ENCODE data around the gene TMEM45A. TPM values are rescaled to one million over a fixed set of nuclear protein-coding genes. Genes with fewer than 3 reads are reported as not detected.
A peak's percentile ranks its signal among the peaks of the same experiment; 100 is the strongest.

The TMEM45A gene
- total RNA-seq, 2 experiments from 2014 or later = 0.10 TPM; not detected in 1

DNA sequence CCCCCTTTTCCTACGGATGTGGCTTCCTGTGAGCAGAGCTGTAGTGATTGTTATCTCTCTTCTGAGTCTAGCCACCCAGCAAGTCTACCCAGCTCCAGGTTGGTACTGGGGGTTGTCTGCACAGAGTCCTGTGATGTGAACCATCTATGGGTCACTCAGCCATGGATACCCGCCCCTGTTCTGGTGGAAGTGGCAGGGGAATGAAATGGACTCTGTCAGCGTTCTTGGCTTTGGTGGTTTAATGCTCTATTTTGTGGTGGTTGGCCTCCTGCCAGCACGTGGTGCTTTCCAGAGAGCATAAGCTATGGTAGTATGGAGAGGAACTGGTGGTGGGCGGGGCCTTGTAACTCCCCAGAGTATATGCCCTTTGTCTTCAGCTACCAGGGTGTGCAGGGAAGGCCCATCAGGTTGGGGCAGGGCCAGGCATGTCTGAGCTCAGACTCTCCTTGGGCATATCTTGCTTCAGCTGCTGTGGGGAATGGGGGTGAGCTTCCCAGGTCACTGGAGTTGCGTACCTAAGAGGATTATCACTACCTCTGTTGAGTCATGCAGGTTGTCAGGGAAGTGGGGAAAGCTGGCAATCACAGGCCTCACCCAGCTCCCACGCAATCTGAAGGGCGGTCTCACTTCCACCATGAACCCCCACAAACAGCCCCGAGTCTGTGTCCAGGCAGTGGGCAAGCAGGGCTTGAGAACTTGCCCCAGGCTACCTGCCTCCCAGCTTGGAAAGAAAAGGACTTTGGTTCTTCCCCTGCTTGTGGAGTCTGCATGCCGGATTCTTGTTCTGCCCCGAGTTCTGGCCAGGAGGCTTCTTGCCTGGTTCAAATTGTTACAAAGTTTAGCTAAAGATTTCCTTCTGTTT is 108.0 kb downstream of the TMEM45A start:
- CTCF ChIA-PET (ENCODE audit: unreplicated experiment) = no interaction called here
- H2AFZ ChIP-seq (ENCODE audit: low read length) = no peak overlapping the region
- DNase-seq (ENCODE audit: low spot score) = no peak

GRCh38 chr3:100602506-100603444 is 110.4 kb downstream of the TMEM45A start:
- Histone ChIP-seq H4K20me1 (ENCODE audit: insufficient read depth, low read length) (no peaks in the 10 kb centered on the region), H3K79me2 (ENCODE audit: insufficient read depth, low read depth, low read length) (no peaks in the 10 kb centered on the region), H3K4me2 (ENCODE audit: low read length) (peak overlapping the region; percentile 52), H3K36me3 (ENCODE audit: insufficient read depth, low read length) (no peaks in the 10 kb centered on the region), H3K27ac (ENCODE audit: low read depth, low read length, poor library complexity, severe bottlenecking) (no peak overlapping the region), H3K4me1 (ENCODE audit: insufficient read depth, low read length, poor library complexity, severe bottlenecking) (no peaks in the 10 kb centered on the region), H2AFZ (ENCODE audit: low read length) (peak overlapping the region; percentile 30), H3K9me3 (ENCODE audit: low read length) (no peaks in the 10 kb centered on the region), H3K4me3 (ENCODE audit: low read depth, low read length, poor library complexity, severe bottlenecking) (peak overlapping the region; percentile 23), H3K9me2 (ENCODE audit: insufficient read depth, low read length) (no peaks in the 10 kb centered on the region)
- TF ChIP-seq CTCF (conservative IDR thresholded peaks at IDR 0.05; ENCODE audit: low read length) = no peak
- no peak for TF ChIP-seq EZH2phosphoT487 (IDR thresholded peaks at IDR 0.05; ENCODE audit: borderline replicate concordance, low read depth, low read length)
- no TSS peak for BruUV-seq (replicated peaks)
- POLR2A ChIA-PET = interaction anchor here (0.6 kb wide), 2 partner anchors 59 to 1256 kb away, joined by 3 read pairs; no protein-coding TSS in a partner anchor
- CTCF ChIA-PET (ENCODE audit: unreplicated experiment) = no interaction called here
- intact Hi-C loops (cut with micrococcal nuclease; ENCODE audit: unreplicated experiment) = no loop called here
- DNase-seq (ENCODE audit: low spot score) = no peak

More for the DNA sequence above, 108.0 kb downstream of the TMEM45A start:
- TF ChIP-seq EZH2phosphoT487 (IDR thresholded peaks at IDR 0.05; ENCODE audit: borderline replicate concordance, low read depth, low read length) (no peak), CTCF (conservative IDR thresholded peaks at IDR 0.05; ENCODE audit: low read length) (no peak)
- Histone ChIP-seq H3K27ac (ENCODE audit: low read depth, low read length, poor library complexity, severe bottlenecking) (no peak overlapping the region), H3K36me3 (ENCODE audit: insufficient read depth, low read length) (no peaks in the 10 kb centered on the region), H3K9me2 (ENCODE audit: insufficient read depth, low read length) (no peaks in the 10 kb centered on the region), H3K9me3 (ENCODE audit: low read length) (no peaks in the 10 kb centered on the region), H3K79me2 (ENCODE audit: insufficient read depth, low read depth, low read length) (no peaks in the 10 kb centered on the region), H3K4me2 (ENCODE audit: low read length) (no peak overlapping the region), H3K4me3 (ENCODE audit: low read depth, low read length, poor library complexity, severe bottlenecking) (no peak overlapping the region), H3K4me1 (ENCODE audit: insufficient read depth, low read length, poor library complexity, severe bottlenecking) (no peaks in the 10 kb centered on the region), H4K20me1 (ENCODE audit: insufficient read depth, low read length) (no peaks in the 10 kb centered on the region)
- POLR2A ChIA-PET = interaction anchor here (0.7 to 1.5 kb wide), 2 partner anchors 20 to 49 kb away, joined by 3 read pairs; no protein-coding TSS in a partner anchor
- no TSS peak for BruUV-seq (replicated peaks)
- intact Hi-C loops (cut with micrococcal nuclease; ENCODE audit: unreplicated experiment) = no loop called here

Measured in OCI-LY7 (cell line).